SK-N-SH (cell line): ENCODE data around the gene FBXW5.

Experiments used
- EP300 ChIP-seq, 2 experiments: IDR thresholded peaks; 2 replicates each; pipeline versions ENCODE4 v1.4.0 to v1.6.1; 2012; ENCODE audit warnings: borderline replicate concordance in 1 of 2, low read depth in 1 of 2, low read length in 1 of 2
- EZH2phosphoT487 ChIP-seq: fragments of 200-600 bp; sonication (generic); IDR thresholded peaks from 2 replicates; pipeline ENCODE4 v1.6.1; 2017; ENCODE audit warnings: low read depth, mixed run types, mild to moderate bottlenecking, antibody characterized with exemption, moderate library complexity, borderline replicate concordance
- POLR2AphosphoS5 ChIP-seq: IDR thresholded peaks from 2 replicates; pipeline ENCODE4 v1.6.1; 2012; ENCODE audit warnings: low read depth, low read length
- RAD21 ChIP-seq: IDR thresholded peaks from 2 replicates; pipeline ENCODE4 v1.6.1; 2012; ENCODE audit warnings: mild to moderate bottlenecking, low read length
- RFX5 ChIP-seq: IDR thresholded peaks from 2 replicates; pipeline ENCODE4 v1.6.1; 2012; ENCODE audit warnings: mild to moderate bottlenecking, improper control_type of control experiment, low read length
- SMC3 ChIP-seq: IDR thresholded peaks from 2 replicates; pipeline ENCODE4 v1.6.1; 2012; ENCODE audit warnings: low read depth, low read length, improper control_type of control experiment
- TAF1 ChIP-seq: IDR thresholded peaks from 2 replicates; pipeline ENCODE4 v1.6.1; 2012; ENCODE audit warnings: low read depth, mild to moderate bottlenecking, low read length, moderate library complexity, borderline replicate concordance
- TCF12 ChIP-seq: IDR thresholded peaks from 2 replicates; pipeline ENCODE4 v1.4.0; 2012
- ZBTB33 ChIP-seq: IDR thresholded peaks from 2 replicates; pipeline ENCODE4 v1.4.0; 2012; ENCODE audit warnings: low read depth, borderline replicate concordance
- TF ChIP-seq, protein P1 (sequence below): fragments of 200-600 bp; sonication (generic); IDR thresholded peaks from 2 replicates; pipeline ENCODE4 v1.6.1; 2017; ENCODE audit warnings: antibody characterized with exemption, mild to moderate bottlenecking, moderate library complexity

DNA sequence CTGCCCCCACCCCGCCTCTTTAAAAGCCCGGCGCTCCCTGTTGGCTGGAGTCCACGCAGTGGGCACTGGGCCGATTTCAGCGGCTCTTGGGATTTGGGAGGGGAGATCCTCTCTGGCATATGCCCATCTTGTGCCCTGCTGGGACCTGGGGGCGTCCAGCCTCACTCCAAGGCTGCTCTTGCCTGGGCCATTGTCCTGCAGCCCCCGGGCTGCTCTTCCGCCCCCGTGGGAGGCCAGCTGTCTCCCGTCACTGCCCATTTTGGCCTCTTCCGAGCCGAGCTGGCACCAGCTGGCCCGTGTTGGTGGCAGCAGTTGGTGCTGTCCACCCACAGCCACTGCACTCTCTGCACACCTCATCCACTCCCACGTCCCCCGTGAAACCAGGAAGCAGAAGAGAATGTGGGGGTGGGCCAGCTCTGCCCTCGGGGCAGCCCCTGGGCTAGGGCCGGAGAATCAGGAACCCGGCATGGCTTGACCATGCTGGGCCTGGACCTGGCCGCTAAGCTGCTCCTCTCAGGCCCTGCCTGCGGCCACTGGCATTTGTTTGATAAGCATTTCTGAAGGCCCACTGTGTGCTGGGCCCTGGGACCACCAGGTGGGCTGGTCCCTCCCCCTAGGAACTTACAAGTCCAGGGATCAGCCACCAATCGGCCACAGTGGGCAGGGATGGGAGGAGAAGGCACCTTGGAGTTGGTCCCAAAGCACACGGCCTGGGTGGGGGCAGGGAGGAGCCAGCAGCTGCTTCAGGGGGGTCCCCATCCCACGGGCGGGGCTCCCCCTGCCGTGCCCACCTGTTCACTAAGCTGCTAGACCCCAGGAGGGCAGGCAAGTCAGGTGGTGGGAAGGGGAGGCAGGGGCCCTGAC, 2.7 kb upstream of the FBXW5 start:
- no peak for TF ChIP-seq TAF1
- TF ChIP-seq POLR2AphosphoS5 = no peak
- TF ChIP-seq, protein P1, sequence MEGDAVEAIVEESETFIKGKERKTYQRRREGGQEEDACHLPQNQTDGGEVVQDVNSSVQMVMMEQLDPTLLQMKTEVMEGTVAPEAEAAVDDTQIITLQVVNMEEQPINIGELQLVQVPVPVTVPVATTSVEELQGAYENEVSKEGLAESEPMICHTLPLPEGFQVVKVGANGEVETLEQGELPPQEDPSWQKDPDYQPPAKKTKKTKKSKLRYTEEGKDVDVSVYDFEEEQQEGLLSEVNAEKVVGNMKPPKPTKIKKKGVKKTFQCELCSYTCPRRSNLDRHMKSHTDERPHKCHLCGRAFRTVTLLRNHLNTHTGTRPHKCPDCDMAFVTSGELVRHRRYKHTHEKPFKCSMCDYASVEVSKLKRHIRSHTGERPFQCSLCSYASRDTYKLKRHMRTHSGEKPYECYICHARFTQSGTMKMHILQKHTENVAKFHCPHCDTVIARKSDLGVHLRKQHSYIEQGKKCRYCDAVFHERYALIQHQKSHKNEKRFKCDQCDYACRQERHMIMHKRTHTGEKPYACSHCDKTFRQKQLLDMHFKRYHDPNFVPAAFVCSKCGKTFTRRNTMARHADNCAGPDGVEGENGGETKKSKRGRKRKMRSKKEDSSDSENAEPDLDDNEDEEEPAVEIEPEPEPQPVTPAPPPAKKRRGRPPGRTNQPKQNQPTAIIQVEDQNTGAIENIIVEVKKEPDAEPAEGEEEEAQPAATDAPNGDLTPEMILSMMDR = no peak
- no peak for TF ChIP-seq TCF12
- TF ChIP-seq ZBTB33 = no peak
- TF ChIP-seq EP300 (IDR thresholded peaks at IDR 0.05; ENCODE audit: borderline replicate concordance in 1 of 2, low read depth in 1 of 2, low read length in 1 of 2) = no peak
- TF ChIP-seq RFX5 = no peak
- TF ChIP-seq EZH2phosphoT487 = no peak
- TF ChIP-seq SMC3 = no peak
- TF ChIP-seq RAD21 = no peak
